IPS DF 4.7 (cell line): ENCODE measurements around the gene LIMK1.
"Not testable (repeated sequence)": the region's sequence is repeated elsewhere in the genome, so short reads cannot be mapped to it uniquely, and the experiment has no call there.

Experiments
- DNase-seq: peaks from one replicate; pipeline ENCODE4 v3.0.0-alpha.2; 2013; ENCODE audit warnings: low spot score; ENCODE audit errors: extremely low read depth

LIMK1 gene

DNA sequence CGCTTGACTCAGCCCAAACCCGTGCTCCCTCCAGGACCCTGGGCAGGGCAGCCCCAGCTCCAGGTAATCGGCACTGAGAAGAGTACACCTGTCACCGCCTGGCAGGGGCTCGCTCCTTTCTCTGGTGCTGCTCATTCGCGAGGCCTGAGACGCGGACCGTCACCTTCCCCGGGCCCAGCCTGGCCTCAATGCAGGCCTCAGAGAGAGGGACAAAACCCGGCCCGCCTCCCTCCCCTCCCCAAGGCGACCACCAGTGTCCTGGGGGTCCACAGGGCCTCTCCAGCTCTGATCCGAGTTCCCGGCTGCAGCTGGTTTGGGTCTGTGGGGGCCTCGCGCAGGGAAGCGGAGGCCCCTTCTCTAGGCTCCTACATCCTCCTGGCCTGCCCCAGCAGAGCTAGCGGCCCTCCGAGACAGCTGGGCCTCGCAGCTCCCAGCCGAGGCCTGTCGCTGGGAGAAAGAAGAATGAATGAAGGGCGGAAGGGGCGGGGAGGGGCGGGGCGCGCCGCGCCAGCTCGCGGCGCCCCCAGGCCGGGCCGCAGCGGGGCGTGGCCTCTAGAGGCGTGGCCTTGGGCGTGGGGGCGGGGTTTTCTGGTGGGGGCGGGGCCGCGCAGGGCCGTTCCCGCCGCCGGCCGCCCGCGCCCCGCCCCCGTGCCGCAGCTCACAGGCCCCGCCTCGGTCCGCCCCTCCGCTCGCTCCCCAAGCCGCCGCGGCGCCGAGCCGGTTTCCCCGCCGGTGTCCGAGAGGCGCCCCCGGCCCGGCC lies at the start of gene LIMK1:
TSS of gene LIMK1 (plus strand) at position 688 of the 760 bp plus-strand sequence. CDS start 187 bp downstream, outside the sequence.
- no peak for DNase-seq

DNA sequence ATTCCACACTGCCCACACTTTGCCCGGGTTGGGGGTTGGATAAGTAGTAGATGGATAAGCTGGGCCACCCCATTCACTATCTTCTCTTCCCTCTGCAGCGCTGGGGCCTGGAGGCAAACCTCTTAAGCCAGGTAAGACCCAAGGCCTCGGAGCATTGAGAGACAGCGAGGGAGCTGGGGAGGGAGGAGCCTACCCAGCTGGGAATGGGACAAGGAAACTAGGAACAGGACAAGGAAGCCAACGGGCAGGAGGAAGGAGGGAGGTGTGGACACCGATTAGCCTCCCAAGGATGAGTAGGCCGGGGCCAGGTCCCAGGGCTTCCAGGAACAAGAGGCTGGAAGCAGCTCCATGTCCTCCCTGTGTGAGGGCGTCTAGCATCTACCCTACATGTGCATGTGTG lies 46.0 kb upstream of the LIMK1 start:
- DNase-seq = no peak

DNA sequence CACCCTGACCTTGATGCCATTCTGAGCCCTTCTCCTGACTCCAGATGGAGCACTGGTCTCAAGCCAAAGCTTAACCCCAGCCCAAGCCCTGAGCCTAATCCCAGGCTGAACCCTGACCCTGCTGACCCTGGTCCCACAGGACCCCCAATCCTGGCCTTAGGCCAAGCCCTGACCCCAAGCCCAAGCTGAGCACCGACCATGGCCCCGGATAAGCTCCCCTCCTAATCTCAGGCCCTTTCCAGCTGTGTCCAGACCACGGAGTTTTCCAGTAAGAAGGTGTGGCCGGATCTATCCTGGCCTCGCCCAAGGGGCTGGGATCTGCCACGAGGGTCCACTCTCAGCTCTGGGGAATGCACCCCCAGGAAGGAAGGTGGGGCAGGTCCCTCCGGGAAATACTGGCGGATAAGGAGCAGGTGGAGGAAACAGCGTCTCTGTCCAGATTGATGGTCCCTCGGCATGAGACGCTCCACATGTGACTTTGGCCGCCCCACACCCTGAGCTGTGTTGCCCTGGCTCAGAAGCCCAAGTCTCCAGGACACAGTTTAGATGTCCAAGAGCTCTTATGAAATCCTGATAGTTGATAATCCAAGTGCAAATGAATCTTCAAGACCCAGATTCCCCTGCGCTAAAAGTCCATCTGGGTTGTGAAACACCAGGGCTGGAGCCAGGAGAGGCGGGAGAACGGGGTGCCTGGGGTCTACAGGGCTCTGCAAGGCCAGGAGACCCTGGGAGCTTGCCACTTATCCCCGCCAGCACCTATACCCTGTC lies 45.2 kb upstream of the LIMK1 start:
- no peak for DNase-seq

DNA sequence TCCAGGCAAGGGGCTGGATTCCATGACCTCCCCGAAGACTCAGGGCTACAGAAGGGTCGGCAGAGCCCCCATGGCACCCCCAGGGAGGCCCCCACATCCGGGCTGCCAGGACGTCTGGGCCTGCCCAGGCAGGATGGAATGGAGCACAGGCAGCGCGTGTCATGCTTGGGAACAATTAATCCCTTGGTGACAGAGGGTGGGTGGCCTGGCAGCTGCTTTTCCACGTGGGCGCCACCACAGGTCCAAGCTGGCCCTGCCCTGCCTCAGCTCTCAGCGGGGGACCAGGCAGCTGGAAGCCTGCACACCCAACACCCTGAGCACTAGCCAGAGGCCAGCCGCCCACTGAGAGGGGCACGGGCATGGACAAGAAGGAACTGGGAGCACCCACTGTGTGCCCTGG lies 44.3 kb upstream of the LIMK1 start:
- DNase-seq = no peak

DNA sequence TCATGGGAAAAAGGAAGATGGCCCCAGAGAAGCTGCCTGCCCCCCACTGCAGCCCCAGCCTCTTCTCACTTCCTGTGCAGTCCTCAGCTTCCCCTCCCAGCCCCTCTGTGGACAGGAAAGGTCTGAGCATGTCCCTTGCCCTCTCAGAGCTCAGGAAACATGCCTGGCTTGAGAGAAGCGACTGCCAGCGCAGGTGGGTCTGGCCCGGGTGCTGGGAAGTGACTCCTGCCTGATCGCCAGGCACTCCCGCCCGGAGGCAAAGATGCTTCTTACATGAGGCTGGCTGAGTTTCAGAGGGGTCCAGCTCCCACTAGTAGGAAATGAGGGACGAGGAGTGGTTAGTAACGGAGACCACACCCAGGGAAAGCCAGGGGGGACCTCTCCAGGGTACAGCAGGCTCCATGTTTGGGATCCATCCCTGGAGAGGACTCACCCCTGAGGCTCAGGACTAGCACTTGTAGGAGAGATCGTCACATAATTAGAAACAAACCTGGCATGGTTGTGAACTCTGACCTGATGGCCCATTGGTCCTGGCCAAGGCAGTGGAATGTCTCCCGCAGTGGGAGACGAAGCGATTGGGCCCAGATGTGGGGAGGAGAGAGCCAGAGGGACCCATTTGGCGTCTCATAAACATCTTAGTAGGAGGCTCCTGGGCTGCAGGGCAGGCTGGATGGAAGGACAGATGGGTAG lies 43.4 kb upstream of the LIMK1 start:
- DNase-seq = no peak

DNA sequence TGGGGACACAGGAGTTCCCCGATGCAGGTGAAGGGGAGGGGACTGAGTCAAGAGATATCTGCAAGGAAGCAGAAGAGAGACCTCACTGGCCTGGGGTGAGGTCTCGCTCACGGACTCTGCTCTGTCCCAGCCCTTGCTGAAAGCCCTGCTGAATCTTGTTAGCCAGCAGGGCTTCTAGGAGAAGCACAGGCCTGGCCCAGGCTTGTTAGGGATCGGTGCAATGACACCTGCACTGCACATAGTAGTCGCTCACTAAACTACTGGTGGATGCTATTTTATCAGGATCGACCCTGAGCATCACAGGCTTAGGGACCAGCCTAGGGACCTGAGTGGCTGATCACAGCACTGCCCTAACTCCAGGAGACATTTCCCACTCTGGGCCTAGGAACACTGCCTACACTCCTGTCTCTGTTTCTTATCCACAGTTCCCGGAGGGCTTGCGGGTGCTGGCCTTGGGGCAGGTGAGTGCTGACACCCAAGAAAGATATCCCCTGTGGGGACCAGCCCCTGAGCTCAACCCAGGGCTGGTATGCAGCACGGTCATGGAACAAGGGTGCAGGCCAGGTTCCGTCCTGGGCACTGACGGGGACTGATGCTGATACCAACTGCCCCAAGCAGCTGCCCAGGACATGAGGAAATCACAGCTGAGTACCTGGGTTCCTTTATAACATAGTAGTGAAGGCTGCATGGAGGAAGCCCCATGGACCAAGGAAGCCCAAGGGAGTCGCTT lies 42.6 kb upstream of the LIMK1 start:
- DNase-seq = no peak

DNA sequence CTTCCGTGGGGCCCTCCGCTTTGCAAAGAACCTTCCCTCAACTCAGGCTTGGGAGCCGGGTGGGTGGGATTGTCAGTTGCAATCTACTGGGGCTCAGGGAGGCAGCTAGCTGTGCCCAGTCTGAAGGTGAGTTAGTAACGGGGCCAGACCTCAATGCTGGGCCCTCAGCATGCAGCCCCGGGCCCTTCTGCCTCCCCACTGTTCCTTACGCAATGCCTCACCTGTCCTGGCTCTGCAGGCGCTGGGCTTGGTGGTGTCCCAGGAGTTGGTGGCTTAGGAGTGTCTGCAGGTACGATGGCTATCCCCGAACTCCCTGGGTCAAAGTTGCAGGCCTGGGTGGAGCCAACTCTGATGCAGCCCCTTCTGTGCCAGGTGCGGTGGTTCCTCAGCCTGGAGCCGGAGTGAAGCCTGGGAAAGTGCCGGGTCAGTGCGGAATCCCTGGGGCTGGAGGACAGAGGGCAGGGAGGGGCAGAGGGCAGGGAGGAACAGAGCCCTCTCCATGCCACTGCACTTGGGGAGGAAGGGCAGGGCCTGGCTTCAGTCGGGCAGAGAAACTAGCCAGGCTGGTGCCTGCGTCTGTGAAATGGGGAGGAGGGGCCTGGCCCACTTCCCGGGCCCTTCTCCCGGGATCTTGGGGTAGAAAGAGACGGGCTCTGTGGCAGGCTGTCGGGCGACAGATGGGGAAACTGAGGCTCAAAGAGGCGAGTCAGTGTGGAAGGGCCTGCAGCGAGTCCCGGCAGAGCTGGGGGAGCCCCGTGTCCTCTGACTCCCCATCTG lies 40.7 kb upstream of the LIMK1 start:
- DNase-seq = no peak

DNA sequence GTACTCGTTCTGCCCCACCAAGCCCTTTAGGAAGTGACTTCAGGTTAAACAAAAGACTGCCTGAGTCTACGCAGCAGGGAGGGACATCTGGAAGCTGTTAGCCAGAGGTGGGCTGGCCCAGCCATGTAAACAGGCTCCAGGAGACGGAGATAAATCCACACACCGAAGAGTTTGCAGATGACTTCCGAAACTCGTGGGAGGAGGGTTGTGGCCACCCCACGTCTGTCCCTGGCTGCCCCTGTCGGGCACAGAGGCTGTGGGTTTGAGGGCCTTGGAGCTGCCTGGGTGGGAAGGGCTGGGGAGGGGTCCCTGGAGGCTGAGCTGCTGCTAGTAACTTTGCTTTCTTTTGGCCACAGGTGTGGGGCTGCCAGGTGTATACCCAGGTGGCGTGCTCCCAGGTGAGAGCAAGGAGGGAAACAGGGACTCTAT lies 40.1 kb upstream of the LIMK1 start:
- DNase-seq = no peak

DNA sequence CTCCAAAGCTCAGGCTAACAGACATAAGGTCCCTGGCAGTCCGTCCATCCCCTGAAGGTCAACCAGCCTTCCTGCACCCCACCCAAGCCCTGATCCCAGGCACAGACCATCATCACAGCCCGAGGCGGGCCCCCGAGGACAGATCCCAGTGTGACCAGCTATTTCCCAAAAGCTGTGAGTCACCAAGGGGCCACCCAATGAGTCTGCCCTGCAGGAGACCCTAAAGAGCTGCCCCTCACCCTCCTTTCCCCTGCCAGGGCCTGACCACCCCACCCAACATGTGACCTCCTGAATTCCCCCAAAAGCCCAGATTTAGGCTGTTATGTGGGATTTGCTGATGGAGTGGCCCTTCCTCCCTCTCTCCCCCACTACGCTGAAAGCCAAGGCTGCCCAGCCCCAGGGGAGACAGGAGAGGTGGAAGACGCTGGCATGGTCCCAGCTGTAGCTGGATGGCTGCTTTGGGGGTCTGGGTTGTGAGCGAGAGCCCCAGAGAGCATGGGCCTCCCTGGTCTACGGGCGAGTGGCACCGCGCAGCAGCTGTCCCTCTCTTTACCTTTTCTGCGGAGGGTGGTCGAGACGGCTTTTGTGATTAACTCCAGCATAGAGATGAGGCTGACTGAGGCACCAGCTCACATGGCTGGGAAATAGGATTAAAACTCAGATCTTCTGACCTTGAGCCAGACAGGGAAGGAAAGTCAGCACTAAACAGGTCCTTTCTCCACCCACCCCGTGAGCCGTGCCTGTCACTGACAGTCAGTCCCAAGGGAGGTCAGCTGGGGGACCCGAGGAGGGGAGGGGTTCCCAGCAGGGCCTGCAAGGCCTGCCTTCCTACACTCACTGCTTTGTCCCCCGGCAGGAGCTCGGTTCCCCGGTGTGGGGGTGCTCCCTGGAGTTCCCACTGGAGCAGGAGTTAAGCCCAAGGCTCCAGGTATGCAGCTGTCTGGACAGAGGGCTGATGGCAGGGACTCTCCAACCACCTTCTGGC lies 38.9 kb upstream of the LIMK1 start:
- no peak for DNase-seq

DNA sequence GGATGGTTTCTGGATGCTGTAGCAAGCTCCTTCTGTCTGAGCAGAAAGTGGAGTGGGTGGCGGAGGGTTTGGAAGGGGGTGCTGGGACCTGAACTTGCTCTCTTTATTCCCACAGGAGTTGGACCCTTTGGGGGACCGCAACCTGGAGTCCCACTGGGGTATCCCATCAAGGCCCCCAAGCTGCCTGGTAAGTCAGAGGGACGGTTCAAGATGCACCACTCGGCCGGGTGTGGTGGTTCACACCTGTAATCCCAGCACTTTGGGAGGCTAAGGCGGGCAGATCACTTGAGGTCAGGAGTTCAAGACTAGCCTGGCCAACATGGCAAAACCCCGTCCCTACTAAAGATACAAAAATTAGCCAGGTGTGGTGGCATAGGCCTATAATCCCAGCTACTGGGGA lies 37.0 kb upstream of the LIMK1 start:
- not testable (repeated sequence) for DNase-seq

DNA sequence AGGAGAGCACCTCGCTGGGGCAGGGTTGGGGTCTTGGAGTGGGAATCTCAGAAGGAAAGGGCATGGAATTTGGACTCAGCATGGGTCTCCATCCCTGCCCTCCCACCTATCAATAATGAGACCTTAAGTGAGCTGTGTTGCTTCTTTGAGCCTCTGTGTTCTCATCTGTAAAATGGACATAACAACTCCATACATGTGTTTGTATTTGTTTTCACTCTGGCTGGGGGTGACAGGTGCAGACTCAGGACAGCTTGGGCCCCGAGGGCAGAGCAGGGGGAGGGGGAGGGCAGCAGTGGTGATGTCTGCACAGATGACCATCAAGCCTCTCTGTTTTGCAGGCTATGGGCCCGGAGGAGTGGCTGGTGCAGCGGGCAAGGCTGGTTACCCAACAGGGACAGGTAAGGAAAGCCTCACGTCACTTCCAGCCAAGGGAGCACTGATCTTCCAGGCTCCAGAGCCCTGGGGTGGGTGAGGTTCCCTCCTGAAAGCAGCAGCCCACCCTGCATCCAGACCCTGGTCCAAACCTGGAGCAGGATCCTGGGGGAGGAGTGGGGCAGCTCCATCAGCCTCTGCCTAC lies 35.7 kb upstream of the LIMK1 start:
- no peak for DNase-seq

DNA sequence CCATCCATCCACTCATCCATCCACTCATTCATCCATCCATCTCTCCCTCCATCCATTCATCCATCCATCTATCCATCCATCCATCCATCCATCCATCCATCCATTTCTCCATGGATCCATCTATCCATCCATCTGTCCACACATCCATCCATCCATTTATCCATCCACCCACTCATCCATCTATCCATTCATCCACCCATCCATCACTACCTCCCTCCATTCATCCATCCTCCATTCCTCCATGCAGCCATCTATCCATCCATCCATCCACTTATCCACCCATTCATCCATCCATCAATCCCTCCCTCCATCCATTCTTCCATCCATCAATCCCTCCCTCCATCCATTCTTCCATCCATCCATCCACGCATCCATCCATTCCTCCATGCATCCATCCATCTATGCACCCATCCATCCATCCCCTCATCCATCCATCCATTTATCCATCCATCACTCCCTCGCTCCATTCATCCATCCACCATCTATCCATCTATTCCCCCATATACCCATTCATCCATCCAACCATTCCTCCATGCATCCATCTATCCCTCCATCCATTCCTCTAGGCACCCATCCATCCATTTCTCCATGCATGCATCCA lies 34.5 kb upstream of the LIMK1 start:
- no peak for DNase-seq

DNA sequence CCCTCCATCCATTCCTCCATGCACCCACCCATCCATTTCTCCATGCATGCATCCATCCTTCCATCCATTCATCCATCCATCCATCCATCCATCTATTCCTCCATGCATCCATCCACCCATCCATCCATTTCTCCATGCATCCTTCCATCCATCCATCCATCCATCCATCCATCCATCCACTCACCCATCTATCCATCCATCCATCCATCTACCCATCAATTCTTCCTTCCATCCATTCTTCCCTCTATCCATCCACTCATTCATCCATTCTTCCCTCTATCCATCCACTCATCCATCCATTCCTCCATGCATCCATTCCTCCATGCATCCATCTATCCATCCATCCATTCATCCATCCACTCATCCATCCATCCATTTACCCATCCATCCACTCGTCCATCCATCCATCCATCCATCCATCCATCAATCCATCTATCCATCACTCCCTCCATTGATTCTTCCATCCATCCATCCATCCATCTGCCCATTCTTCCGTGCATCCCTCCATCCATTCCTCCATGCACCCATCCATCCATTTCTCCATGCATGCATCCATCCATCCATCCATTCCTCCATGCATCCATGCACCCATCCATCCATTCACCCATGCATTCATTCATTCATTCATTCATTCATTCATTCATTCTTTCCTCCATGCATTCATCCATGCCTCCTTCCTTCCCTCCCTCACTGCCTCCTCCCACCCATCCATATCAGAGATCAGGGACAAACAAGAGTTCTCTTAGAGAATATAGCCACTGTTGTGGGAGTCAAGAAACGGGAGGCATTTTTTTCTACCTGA lies 33.4 kb upstream of the LIMK1 start:
- no peak for DNase-seq

DNA sequence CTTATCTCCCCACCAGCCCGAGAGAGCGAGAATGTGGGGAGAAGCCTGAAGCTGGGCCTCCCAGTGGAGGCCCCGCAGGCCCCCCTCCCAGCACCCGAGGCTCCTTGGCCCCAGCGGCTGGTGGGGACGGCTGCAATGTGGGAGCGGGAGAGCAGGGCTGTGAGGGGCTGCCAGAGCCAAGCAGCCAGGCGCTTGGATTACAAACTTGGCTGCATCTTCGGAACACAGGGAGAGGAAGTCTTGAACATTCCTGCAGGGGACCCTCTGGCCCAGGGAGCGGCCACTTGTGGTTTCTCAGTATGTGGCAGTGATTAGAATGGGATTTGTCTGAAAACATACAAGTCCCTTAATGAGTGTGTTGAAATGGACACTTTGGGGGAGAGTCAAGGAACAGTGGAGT lies 32.4 kb upstream of the LIMK1 start:
- DNase-seq = no peak

DNA sequence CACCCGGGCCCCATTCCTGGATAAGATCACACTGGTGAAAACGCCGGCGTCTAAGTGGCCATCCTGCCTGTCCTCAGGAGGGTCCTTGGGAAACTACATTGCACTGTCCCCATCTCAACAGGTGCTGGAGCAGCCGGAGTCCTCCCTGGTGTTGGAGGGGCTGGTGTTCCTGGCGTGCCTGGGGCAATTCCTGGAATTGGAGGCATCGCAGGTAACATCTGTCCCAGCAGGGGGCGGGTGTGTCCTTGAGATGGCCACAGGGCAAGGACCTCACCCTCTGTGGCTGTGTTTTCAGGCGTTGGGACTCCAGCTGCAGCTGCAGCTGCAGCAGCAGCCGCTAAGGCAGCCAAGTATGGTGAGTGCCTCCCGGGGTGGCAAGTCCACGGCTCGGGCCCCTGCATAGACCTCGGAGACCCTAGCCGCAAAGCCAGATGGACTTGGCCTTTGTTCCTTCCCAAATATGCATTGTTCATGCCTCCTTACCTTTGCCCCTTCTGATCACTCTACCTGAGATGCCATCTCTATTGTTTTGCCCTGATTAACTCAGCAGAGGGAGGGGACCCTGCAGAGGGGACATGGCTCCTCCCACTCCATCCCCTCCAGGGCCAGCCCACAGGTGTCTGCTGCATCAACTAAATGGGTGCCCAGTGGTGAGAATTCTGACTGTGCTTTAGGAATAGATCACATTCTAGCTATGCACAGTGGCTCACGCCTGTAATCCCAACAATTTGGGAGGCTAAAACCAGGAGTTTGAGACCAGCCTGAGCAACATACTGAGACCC lies 31.8 kb upstream of the LIMK1 start:
- DNase-seq = no peak

DNA sequence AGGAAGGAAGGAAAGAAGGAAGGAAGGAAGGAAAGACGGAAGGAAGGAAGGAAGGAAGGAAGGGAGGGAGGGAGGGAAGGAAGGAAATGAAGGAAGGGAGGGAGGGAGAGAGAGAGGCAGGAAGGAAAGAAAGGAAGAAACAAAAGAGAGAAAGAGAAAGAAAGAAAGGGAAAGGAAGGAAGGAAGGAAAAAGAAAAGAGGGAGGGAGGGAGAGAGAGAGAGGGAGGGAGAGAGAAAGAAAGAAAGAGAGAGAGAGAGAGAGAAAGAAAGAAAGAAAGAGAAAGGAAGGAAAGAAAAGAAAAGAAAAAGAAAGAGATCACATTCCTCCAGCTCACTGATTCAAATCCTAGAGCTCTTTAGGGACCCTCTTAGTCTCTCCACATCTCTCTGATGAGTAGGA lies 31.0 kb upstream of the LIMK1 start:
- no peak for DNase-seq

DNA sequence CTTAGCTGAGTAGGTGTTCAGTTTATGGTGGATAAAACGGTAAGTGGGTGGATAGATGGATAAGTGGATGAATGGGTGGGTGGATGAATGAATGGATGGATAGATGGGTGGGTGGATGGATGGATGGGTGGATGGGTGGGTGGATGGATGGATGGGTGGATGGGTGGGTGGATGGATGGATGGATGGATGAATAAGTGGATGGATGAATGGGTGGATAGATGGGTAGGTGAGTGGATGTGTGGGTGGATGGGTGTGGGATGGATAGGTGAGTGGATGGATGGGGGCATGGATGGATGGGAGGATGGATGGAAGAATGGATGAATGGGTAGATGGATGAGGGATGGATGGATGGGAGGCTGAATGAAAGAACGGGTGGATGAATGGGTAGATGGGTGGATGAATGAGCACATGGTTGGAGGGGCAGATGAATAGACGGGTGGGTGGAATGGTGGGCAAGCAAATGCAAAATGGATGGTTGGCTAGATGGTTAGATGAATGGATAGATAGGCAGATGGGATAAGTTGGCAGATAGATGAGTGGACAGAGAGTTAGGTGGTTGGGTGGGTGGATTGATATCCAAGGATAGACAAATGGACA lies 29.9 kb upstream of the LIMK1 start:
- DNase-seq = no peak
